ENCODE results near the gene TBC1D22A. TPM values are rescaled to one million over a fixed set of nuclear protein-coding genes. Genes with fewer than 3 reads are reported as not detected.

TBC1D22A gene
- total RNA-seq, 2 donors from 2014 or later = 15.8 to 17.4 TPM

DNA sequence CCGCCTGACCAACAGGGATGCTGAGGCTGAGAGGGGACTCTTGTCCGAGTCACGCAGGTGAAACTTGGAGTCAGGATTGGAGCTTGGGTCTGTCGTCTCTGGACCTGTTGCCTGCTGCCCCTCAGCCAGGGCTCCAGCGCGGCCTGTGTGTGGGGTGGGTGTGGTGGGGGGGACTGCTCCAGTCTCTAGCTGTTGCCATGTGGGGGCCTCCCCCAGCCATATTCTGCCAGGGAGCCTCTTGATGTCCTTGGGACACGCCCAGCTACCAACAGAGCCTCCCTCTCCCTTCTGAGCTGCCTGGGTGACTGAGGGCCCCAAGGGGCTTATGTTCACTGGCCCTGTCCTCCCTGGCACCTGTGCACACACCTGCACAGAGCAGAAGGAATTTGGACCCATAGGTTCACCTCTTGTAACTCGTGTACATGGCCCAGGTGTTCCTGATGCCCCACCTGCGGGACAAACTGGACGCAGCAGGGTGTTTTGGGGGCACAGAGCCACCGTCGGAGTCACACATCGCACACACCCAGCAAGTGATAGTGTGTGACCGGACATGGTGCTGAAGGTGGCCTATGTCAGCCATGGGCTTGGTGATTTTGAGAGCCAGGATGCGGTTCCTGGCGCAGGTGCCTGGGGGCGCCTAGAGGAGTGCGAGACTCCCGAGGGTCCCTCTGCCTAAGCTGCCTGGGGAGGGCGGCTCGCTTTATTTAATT lies 252.3 kb downstream of the TBC1D22A start:
- no peak for ATAC-seq
- no peak for DNase-seq
- intact Hi-C loops (cut with DNase I) = no loop called here

DNA sequence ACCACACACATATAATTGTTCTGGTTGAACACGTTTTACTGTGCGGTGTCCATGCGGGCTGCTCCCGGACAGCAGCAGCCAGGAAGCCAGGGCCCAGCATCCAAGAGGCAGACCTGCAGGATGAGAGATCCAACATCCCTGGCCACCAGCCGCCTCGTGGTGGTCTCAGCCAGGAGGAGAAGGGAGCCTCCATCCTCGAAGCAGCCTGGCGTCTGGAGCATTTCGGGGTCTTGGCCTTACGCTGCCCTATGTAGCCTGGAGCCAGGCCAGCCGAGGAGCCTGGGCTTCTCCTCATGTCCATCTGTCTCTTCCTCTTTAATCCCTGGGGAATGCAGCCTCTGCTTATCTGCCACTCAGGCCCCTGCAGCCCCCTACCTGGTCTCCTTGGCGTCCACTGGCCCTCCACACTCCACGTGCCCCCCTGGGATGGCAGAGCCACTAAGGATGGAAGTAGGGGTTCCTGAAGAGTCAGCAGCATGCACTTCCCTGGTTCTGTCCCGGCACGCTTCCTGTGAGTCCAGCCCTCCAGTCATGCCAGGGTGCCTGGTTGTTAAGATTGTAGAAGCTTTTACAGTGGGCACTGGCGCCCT lies 253.2 kb downstream of the TBC1D22A start:
- no peak for DNase-seq
- intact Hi-C loops (cut with DNase I) = no loop called here
- no peak for ATAC-seq

DNA sequence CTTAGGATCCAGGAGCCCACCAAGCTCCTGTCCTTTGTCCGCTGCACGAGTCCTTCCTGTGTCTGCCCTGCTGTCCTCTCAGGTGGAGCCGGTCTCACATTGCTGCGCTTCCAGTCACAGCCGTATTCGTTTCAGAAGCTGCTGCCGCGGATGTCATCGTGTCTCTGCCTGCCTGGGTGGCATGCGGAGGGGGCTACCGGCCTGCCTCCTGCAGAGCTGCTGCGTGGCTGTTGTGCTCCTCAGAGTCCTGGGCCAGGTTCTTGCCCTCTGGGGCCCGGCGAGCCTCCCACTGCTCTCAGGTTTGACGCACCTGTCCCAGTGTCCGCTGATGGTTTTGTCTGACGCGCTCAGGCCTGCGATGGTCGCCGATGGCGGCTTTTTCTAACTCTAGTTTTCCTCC lies 254.2 kb downstream of the TBC1D22A start:
- intact Hi-C loops (cut with DNase I) = no loop called here
- DNase-seq (no peak), ATAC-seq (no peak)

DNA sequence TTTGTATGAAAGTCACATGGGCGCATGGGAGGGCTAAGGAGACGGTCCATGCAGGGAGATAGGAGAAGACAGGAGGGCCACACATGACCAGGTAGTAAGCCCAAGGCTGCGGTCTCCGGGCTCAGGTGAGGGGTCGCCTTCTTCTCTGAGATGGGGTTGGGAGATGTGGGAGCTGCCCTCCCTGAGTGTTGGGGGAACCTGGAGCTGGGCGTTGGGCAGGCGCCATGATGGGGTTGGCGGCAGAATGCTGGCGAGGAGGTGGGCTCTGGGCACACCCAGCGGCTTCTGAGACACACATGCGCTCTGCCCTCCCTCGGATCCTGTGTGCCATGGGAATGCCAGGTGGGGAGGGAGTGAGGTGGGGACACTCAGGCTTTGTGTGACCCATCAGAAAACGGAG lies 254.8 kb downstream of the TBC1D22A start:
- ATAC-seq (no peak), DNase-seq (no peak)
- intact Hi-C loops (cut with DNase I) = no loop called here

DNA sequence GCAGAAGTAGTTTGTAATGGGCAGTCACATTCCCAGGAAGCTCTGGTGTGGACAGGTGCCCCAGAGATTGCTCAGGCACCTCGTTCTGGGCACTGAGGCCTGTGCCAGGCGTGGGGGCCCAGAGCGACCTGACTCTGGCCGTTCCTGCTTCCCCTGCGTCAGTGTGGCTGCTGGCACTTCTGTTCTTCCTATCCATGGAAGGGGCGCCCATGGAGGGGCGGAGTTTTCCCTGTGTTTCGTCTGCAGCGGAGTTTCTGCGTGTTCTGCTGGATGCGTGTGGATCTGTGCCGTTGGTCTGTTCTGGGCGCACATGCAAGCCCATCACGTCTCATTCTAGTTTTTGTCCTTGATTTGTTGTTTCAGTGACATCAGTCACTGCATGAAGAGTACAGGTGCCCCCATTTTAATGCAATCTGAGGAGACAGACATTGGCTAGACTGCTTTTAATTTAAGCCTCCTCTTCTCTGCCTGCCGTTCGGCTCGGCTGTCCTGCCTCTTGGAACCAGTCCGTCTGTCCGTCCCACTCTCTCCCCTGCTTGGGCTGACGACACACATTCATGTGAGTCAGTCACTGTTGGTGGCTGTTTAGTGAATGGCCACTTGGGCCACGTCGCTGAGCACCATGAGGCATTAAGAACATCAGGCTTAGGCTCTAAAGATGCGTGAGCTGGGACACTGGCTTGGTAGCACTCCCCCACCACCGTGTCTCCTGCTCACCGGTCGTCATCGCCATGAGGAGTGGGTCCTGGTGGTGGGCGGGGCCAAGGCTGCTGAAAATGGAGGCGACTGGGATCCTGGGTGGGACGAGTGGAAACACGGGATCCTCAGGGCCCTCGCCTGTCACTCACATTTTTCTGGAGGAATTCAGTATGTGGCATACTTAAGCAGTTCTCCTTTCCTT lies 255.8 kb downstream of the TBC1D22A start:
- intact Hi-C loops (cut with DNase I) = no loop called here
- DNase-seq (no peak), ATAC-seq (no peak)

DNA sequence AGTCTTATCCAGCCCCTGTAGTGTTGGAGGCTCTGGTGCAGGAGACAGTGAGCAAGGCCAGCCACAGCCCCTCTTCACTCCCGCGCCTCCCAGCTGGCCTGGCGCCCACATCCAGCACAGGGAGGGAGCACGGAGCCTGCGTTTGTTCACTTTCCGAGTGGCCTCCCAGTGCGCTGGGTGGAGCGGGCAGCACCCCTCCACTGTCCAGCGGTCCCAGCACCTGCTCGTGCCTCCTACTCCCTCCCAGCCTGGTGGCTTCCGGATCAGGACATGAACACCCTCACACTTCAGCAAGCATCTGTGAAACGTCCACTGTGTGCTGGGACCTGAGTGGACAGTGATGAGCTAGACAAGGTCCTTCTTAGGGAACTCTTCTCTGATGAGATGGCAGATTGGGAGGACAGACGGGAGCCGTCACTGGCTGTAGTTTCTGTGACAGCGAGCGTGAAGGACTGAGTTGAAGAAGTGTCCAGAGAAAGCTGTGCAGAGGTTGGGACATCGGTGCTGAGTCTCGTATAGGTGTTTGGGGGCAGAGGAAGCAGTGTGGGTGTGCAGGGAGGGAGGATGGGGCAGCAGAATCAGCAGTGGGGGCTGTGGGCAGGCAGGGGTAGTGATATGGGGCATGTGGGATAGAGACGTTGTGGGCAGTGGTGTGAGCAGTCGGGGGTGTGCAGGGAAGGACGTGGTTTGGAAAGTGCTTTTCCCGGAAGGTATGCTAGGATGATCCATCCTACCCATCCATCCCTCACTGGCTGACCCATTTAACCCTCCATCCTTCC lies 256.8 kb downstream of the TBC1D22A start:
- no peak for DNase-seq
- intact Hi-C loops (cut with DNase I) = no loop called here
- peak; percentile 53 to 63 for ATAC-seq

DNA sequence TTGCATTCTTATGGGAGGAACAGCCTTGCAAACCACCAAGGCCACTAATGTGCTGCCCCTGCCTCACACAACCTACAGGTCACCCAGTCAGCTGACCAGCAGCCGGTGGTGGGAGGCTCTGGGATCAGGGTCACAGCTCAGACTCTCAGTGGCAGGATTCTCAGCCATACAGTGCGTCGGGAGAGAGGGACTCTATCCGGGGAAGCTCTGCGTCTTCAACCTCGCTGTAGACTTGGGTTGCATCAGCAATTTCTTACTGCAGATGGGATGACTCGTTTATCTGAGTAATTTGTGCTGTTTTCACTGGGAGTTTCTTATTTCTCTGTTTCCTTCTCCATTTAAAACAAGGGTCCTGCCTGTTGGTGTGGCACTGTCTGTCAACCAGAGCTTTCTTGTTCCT lies 257.7 kb downstream of the TBC1D22A start:
- intact Hi-C loops (cut with DNase I) = no loop called here
- DNase-seq (no peak), ATAC-seq (no peak)

DNA sequence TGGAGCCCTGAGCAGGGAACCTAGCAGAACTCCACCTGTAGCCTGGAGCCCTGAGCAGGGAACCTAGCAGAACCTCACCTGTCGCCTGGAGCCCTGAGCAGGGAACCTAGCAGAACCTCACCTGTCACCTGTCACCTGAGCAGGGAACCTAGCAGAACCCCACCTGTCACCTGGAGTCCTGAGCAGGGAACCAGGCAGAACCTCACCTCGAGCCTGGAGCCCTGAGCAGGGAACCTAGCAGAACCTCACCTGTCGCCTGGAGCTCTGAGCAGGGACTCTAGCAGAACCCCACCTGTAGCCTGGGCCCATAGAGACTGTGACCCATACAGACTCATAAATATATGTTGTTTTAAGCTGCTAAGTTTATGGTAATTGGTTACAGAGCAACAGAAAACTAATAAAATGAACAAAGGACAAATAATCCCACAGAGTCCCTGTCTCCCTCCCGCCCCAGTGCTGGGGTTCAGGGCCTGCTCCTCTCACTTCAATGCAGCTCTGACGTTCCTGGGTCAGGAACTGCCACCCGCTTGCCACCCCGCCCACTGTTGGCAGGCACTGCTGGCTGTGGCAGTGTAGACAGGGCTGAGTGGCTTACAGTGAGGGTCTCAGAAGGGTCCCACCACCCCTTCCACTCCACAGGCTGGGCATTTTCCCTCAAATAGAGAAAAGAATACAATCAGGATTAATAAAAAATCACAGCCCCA lies 259.1 kb downstream of the TBC1D22A start:
- ATAC-seq = no peak
- intact Hi-C loops (cut with DNase I) = no loop called here
- no peak for DNase-seq

DNA sequence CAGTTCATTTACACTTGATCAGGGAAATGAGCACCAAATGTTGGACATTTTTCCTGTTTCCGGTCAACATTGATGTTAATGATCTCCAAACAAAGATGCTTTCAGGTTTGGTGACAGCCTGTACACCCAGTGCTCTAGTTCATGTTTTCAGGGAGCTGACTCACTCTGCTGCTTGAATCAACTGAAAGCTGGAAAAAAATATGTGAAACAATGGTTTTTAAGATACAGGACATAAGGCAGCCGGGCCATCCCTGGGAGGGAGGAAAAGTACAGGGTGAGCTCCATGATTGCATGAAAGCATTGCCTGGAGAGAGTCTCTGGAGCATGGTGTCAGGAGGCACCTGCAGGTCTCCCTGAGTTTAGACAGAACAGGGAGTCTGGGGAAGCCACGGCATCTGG lies 259.6 kb downstream of the TBC1D22A start:
- intact Hi-C loops (cut with DNase I) = no loop called here
- DNase-seq (no peak), ATAC-seq (no peak)

DNA sequence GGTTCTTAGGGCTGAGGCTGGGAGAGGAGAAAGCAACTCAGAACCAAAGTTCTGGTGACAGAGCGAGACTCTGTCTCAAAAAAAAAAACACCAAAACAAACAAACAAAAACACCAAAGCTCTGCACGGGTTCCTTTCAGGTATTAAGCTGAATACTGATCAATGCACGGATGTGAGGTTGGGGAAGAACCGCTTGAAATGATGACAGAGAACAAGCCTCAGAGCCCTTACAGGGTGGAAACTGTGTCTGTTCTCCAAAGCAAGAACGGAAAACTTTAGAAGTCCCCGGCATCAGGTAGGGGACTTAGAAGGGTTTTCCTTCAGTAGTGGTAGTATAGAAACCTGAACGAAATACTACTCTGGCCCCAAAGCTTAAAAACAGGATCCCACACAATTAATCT lies 260.0 kb downstream of the TBC1D22A start:
- DNase-seq (no peak), ATAC-seq (no peak)
- intact Hi-C loops (cut with DNase I) = no loop called here

DNA sequence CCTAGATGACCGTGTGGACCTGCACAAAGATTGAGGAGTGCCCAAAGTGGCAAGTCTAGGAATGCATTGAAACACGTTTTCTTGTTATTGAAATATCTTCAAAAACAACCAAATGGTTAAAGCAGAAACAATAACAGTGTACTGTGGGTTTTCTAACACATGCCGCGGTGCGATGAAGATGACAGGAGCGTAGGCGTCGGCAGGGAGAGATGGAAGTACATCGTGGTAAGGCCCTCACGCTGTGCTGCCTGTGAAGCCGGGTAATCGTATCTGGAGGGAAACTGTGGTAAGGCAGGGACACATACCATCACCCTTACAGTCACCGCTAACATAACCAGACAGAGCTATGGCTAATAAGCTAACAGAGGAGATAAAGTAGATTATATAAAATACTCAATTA lies 261.4 kb downstream of the TBC1D22A start:
- intact Hi-C loops (cut with DNase I) = no loop called here
- ATAC-seq = no peak
- DNase-seq = no peak

DNA sequence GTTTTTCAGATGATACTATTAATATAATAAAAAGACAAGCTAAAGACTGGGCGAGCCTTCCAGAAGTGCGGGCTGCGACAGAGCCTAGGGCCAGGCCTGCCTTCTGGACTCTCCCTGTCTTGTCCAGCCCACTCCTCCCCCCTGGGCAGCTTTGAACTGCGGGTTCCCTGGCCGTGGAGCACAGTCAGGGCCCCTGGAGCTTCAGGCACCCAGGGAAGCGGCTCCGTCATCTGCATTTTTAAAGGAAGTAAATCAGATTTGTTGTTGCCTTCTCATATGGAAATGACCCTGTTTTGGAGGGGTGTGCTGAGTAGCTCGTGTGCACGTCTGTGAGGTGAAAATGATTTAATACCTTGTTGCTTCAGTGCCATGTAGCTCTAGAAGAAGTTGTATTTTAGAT lies 265.3 kb downstream of the TBC1D22A start:
- no peak for DNase-seq
- no peak for ATAC-seq
- intact Hi-C loops (cut with DNase I) = no loop called here

DNA sequence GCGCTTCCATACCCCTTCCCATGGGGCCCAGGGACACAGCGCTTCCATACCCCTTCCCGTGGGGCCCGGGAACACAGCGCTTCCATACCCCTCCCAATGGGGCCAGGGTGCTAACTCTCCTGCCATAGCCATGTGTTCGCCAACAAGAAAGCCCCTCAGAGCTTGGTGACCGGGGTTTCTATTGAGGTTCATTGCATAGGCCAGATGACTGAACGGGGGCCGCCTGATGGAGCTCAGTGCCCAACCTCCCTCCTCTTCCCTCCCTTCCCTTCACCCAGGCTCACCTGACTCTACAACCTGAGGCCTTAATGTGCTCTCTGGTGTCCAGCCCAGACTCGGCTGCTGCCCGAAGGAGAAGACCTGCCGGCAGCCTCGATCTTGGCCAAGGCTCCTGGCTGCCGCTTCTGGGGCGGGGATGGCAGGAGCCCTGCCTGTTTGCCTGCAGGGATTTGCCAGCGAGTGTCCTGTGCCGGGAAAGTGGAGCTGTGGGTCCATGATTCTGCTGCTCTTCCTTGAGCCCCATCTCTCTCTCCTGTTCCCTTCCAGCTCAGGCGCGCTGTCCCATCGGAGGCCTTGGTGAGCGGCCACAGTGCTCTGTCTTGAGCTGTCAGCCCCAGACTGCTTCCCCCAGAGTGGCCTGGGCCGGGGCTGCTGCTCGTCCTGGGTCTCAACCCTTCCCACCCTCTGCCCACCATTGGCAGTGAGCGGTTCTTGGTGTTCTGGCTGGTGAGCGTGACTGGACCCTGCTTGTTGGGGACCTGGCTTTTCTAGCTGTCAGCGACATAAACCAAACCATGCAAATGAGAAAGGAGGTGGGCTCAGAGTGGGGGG lies 267.0 kb downstream of the TBC1D22A start:
- no peak for DNase-seq
- intact Hi-C loops (cut with DNase I) = no loop called here

DNA sequence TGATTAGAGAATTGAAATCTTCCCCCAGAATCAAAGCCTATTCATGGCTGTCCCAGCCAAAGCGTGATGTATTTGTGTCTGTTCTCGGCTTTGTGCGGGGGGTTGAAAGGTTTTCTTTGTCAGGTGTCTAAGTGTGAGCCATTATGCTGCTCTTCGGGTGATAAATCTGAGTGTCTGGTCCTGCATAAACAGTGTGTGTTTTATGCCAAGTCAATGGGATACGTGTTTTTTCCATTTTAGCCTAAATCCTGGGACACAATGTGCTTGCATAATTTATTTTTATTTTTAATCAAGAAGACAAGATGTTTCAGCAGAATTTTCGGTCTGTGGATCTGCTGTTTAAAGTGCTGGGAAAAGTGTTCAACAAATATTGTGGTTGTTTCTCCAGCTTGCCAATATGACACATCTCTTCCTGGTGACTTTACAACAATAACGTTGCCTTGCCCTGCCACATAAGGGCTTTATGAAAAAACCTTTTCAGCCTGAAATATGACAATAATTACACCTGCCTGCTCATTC lies 267.8 kb downstream of the TBC1D22A start:
- DNase-seq (no peak), ATAC-seq (no peak)
- intact Hi-C loops (cut with DNase I) = no loop called here

More for the DNA sequence above, 267.0 kb downstream of the TBC1D22A start:
- no peak for ATAC-seq

DNA sequence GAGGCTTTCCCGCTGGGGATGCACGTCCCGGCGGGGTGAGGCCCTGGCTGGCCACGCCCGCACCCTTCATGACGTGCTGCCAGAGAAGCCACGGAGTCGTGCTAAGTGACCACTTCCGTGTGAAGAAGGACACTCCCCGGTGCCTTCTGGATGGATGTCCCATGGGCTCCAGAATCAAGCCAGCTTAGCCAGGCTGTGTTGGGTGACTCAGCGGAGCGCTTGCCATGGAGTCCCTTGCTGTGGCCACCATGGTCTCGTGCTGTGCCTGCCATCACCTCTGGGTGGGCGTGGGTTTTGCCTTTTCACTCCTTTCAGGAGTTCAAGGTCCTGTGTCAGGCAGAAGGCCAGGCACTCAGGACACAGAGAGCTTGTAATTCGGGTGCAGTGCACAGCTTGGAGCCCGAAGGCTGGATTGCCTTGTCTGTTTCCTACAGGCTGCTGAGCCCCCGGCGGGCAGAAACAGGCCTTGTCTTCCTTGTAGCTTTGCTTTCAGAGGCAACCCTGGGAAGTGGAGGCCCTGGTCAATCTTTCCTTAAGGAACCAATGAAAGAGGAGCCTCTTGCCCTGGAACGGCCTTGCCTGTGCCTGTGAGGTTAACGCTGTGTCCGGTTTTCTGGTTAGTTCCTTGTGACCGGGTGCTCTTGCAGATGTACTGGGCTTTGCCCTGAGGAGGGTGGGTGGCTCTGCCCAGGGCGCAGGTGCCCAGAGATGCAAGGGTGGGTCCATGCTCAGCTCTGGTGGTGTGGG lies 268.6 kb downstream of the TBC1D22A start:
- DNase-seq (no peak), ATAC-seq (no peak)
- intact Hi-C loops (cut with DNase I) = no loop called here

DNA sequence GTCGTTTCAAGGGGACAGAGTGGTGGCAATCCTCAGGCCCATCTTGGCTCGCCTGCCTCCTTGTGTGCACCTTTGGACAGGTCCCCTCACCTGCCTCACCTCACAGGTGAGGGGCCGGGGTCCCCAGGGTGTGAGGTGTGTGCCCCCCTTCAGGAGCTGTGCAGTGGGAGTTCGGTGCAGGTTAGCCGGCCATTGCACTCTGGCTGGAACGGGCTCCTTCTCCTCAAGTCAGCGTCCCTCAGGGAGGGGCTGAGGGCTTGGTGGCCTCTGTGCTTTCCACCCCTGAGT lies 269.1 kb downstream of the TBC1D22A start:
- no peak for ATAC-seq
- intact Hi-C loops (cut with DNase I) = no loop called here
- no peak for DNase-seq

Data from left cardiac atrium (tissue), 4 donors.